Panc1 (cell line): ENCODE measurements around the gene ACER1.

Experiments used
- CTCF ChIP-seq: fragments of 450-650 bp; IDR thresholded peaks from 2 replicates; pipeline ENCODE4 v1.5.1; 2017; ENCODE audit warnings: mild to moderate bottlenecking
- TCF7L2 ChIP-seq: IDR thresholded peaks from 2 replicates; pipeline ENCODE4 v1.6.1; 2011; ENCODE audit warnings: mild to moderate bottlenecking, low read depth, low read length, inconsistent platforms

GRCh38 chr19:6334490-6335285, 1.3 kb upstream of the ACER1 start:
- TF ChIP-seq TCF7L2 (no peak), CTCF (no peak)
